Fibroblast of lung (primary cell): ENCODE data around the gene PLD5.

Source experiments
- CTCF ChIP-seq, 2 donors: IDR thresholded peaks in 1 of 2; conservative IDR thresholded peaks in 1 of 2; 1 replicate in 1 of 2; 2 replicates in 1 of 2; pipeline ENCODE4 v1.5.1; 2011 to 2012; ENCODE audit warnings: low read length in 2 of 2, control low read depth in 1 of 2, inconsistent platforms in 1 of 2, low read depth in 1 of 2, mild to moderate bottlenecking in 1 of 2
- EZH2 ChIP-seq: IDR thresholded peaks from 2 replicates; pipeline ENCODE4 v1.5.1; 2012; ENCODE audit warnings: low read length, control low read depth, mild to moderate bottlenecking; ENCODE audit errors: missing control alignments

GRCh38 chr1:242556276-242556675 is 31.8 kb upstream of the PLD5 start:
- TF ChIP-seq CTCF (conservative IDR thresholded peaks at IDR 0.05 in 1 of 2, IDR thresholded peaks at IDR 0.05 in 1 of 2; ENCODE audit: low read depth in 1 of 2, low read length in 2 of 2) (no peak), EZH2 (no peak)
